PC-9 (cell line): ENCODE results near the gene AMACR. TPM values are rescaled to one million over a fixed set of nuclear protein-coding genes. Genes with fewer than 3 reads are reported as not detected.
"Not testable (repeated sequence)": the region's sequence is repeated elsewhere in the genome, so short reads cannot be mapped to it uniquely, and the experiment has no call there.

ENCODE experiments used
- BruUV-seq: library from RNA; stranded (reverse); fragments of 400-500 nt; replicated peaks from 2 replicates; lab custom pipeline; 2021; lab: Mats Ljungman, UMichigan
- CTCF ChIA-PET: fragments of 300-600 bp; sonication (Branson Sonifier 250); formaldehyde crosslinking; loops from one replicate; lab custom pipeline; 2022; ENCODE audit warnings: antibody characterized with exemption; lab: Charles Lee
- POLR2A ChIA-PET: fragments of 300-600 bp; sonication (Branson Sonifier 250); formaldehyde crosslinking; loops from one replicate; lab custom pipeline; 2022; ENCODE audit warnings: antibody characterized with exemption; ENCODE audit not compliant: unreplicated experiment; lab: Charles Lee
- DNase-seq, 2 experiments: peaks; one replicate each; pipeline versions ENCODE4 v3.0.0 to v3.0.0-alpha.2; 2015 to 2022; ENCODE audit warnings: mixed read lengths in 1 of 2
- H2AFZ ChIP-seq: fragments of 200-600 bp; sonication (generic); 2 replicates; pipeline ENCODE4 v1.8.1; 2017; ENCODE audit warnings: antibody characterized with exemption
- H3F3A ChIP-seq: fragments of 200-600 bp; sonication (generic); 2 replicates; pipeline ENCODE4 v1.8.1; 2017; ENCODE audit warnings: antibody characterized with exemption, mild to moderate bottlenecking, low read depth; ENCODE audit not compliant: insufficient read depth
- H3K27ac ChIP-seq: fragments of 200-600 bp; sonication (generic); 2 replicates; pipeline ENCODE4 v1.6.1; 2016; ENCODE audit warnings: mixed run types
- H3K27me3 ChIP-seq: fragments of 200-600 bp; sonication (generic); 2 replicates; pipeline ENCODE4 v1.6.1; 2016; ENCODE audit warnings: low read depth, mixed run types; ENCODE audit not compliant: insufficient read depth
- H3K36me3 ChIP-seq: fragments of 200-600 bp; sonication (generic); 2 replicates; pipeline ENCODE4 v1.6.1; 2016; ENCODE audit warnings: low read depth, mixed run types
- H3K4me1 ChIP-seq: fragments of 200-600 bp; sonication (generic); replicated peaks from 2 replicates; pipeline ENCODE4 v1.6.1; 2016; ENCODE audit warnings: mixed run types; ENCODE audit not compliant: insufficient read depth
- H3K4me2 ChIP-seq: fragments of 200-600 bp; sonication (generic); 2 replicates; pipeline ENCODE4 v1.6.1; 2017; ENCODE audit warnings: mixed run types
- H3K4me3 ChIP-seq: fragments of 200-600 bp; sonication (generic); 2 replicates; pipeline ENCODE4 v1.6.1; 2016; ENCODE audit warnings: mixed run types
- H3K79me2 ChIP-seq: fragments of 200-600 bp; sonication (generic); 2 replicates; pipeline ENCODE4 v1.6.1; 2017; ENCODE audit warnings: low read depth, mixed run types
- H3K9me2 ChIP-seq: fragments of 200-600 bp; sonication (generic); 2 replicates; pipeline ENCODE4 v1.8.1; 2017; ENCODE audit warnings: mild to moderate bottlenecking; ENCODE audit not compliant: insufficient read depth
- H3K9me3 ChIP-seq: fragments of 200-600 bp; sonication (generic); 2 replicates; pipeline ENCODE4 v1.8.1; 2016; ENCODE audit warnings: low read depth; ENCODE audit not compliant: insufficient read depth
- H4K20me1 ChIP-seq: fragments of 200-600 bp; sonication (generic); 2 replicates; pipeline ENCODE4 v1.8.1; 2017; ENCODE audit not compliant: insufficient read depth
- EZH2 ChIP-seq: fragments of 200-600 bp; sonication (generic); IDR thresholded peaks from 2 replicates; pipeline ENCODE4 v1.8.0; 2017; ENCODE audit warnings: antibody characterized with exemption, low read depth
- intact Hi-C: fragments of 100-400 bp; cut with micrococcal nuclease; formaldehyde crosslinking; loops from one replicate; pipeline ENCODE4 v1.10.0; 2022; ENCODE audit not compliant: unreplicated experiment
- total RNA-seq: library from RNA; stranded (reverse); gene quantifications from 2 replicates; pipeline ENCODE4 v1.2.3, GENCODE V29; 2021
- TF ChIP-seq, protein P1 (sequence below): fragments of 200-600 bp; sonication (generic); conservative IDR thresholded peaks from 2 replicates; pipeline ENCODE4 v1.6.1; 2017; ENCODE audit warnings: mixed run types, antibody characterized with exemption, mild to moderate bottlenecking, moderate library complexity

AMACR gene
- total RNA-seq, 1 experiment from 2014 or later: 31.2 TPM

DNA sequence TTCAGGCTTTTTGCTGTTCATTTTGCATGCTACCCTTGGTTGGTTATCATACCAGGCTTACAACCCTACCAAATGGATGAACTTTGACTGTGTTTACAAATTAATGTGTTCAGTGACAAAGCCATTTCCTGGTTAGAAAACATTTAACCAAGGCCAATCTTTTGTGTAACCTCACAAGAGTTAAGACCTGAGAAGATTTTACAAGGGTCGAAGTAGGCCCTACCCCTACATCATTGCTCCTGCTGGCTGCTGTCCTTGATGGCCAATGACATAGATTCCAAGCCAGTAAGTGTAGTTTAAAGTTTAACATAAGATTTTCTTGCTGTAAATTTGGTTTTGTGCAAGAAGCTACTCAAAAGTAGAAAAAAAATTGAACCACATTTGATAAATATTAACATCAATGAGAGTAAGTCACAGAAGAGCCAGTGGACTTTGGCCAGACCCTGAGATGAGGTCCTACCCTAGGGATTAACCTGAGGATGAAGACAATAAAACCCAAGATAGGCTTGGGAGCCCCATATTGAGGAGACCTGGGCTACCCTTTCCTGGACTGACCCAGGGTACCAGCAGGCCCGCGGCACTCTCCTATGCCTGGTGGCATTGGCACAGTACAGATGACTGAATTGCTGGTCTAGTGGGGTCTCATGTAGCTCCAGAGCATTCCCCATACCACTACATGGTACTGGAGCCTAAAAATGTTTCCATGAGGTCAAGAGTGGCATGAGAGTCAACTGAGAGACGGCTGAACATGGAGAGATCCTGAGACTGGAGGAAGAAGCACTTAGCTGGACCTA, 26.9 kb upstream of the AMACR start:
- Histone ChIP-seq H3K79me2 (no peaks in the 10 kb centered on the region), H3K9me3 (no peaks in the 10 kb centered on the region), H3K27me3 (no peaks in the 10 kb centered on the region), H2AFZ (no peak overlapping the region), H3K36me3 (no peaks in the 10 kb centered on the region), H3F3A (no peaks in the 10 kb centered on the region), H4K20me1 (no peaks in the 10 kb centered on the region), H3K4me1 (no peaks in the 10 kb centered on the region), H3K27ac (no peak overlapping the region), H3K9me2 (no peaks in the 10 kb centered on the region), H3K4me2 (no peak overlapping the region), H3K4me3 (no peak overlapping the region)
- ChIA-PET CTCF (no interaction called here), POLR2A (no interaction called here)
- BruUV-seq: no TSS peak
- intact Hi-C loops: no loop called here
- DNase-seq: no peak
- no peak for TF ChIP-seq EZH2
- TF ChIP-seq, protein P1, sequence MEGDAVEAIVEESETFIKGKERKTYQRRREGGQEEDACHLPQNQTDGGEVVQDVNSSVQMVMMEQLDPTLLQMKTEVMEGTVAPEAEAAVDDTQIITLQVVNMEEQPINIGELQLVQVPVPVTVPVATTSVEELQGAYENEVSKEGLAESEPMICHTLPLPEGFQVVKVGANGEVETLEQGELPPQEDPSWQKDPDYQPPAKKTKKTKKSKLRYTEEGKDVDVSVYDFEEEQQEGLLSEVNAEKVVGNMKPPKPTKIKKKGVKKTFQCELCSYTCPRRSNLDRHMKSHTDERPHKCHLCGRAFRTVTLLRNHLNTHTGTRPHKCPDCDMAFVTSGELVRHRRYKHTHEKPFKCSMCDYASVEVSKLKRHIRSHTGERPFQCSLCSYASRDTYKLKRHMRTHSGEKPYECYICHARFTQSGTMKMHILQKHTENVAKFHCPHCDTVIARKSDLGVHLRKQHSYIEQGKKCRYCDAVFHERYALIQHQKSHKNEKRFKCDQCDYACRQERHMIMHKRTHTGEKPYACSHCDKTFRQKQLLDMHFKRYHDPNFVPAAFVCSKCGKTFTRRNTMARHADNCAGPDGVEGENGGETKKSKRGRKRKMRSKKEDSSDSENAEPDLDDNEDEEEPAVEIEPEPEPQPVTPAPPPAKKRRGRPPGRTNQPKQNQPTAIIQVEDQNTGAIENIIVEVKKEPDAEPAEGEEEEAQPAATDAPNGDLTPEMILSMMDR: no peak

GRCh38 chr5:34031966-34032365, 24.1 kb upstream of the AMACR start:
- H3K79me2 ChIP-seq: no peaks in the 10 kb centered on the region
- H3K4me3 ChIP-seq: no peak overlapping the region
- H2AFZ ChIP-seq: no peak overlapping the region
- no peaks in the 10 kb centered on the region for H3K9me3 ChIP-seq
- H3K4me1 ChIP-seq: no peaks in the 10 kb centered on the region
- H4K20me1 ChIP-seq: no peaks in the 10 kb centered on the region
- BruUV-seq: no TSS peak
- CTCF ChIA-PET: no interaction called here
- H3K27me3 ChIP-seq: no peaks in the 10 kb centered on the region
- no peak overlapping the region for H3K27ac ChIP-seq
- no peak for DNase-seq
- POLR2A ChIA-PET: no interaction called here
- no peaks in the 10 kb centered on the region for H3F3A ChIP-seq
- no peaks in the 10 kb centered on the region for H3K9me2 ChIP-seq
- TF ChIP-seq, protein P1: no peak
- TF ChIP-seq EZH2: no peak
- intact Hi-C loops: no loop called here
- H3K36me3 ChIP-seq: no peaks in the 10 kb centered on the region
- no peak overlapping the region for H3K4me2 ChIP-seq

DNA sequence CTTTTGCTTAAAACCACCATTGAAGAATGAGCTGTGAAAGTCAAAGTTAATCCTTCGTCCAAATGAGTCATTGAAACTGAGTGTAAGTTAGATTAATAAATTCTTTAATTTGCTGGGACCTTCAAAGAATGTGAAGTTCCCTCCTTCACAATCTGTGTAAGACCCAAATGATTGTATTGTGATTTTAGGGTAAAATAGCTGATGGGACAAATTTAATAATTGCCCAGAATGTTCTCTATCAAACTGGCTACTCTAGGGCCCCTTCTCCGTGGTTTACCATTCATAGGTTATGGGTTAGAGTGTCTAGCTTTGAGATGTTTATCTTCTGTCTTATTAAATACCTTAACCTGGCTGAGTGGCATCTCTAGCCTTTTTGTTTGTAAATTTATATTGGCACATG, 23.3 kb upstream of the AMACR start:
- no peaks in the 10 kb centered on the region for H3K4me1 ChIP-seq
- H3K27me3 ChIP-seq: no peaks in the 10 kb centered on the region
- H3K9me3 ChIP-seq: no peaks in the 10 kb centered on the region
- intact Hi-C loops: no loop called here
- H2AFZ ChIP-seq: no peak overlapping the region
- CTCF ChIA-PET: no interaction called here
- H3K27ac ChIP-seq: no peak overlapping the region
- BruUV-seq: no TSS peak
- no peaks in the 10 kb centered on the region for H3F3A ChIP-seq
- H3K79me2 ChIP-seq: no peaks in the 10 kb centered on the region
- H3K9me2 ChIP-seq: no peaks in the 10 kb centered on the region
- DNase-seq: no peak
- no peak overlapping the region for H3K4me3 ChIP-seq
- H3K4me2 ChIP-seq: no peak overlapping the region
- POLR2A ChIA-PET: no interaction called here
- H4K20me1 ChIP-seq: no peaks in the 10 kb centered on the region
- no peaks in the 10 kb centered on the region for H3K36me3 ChIP-seq
- no peak for TF ChIP-seq EZH2
- TF ChIP-seq, protein P1: no peak

DNA sequence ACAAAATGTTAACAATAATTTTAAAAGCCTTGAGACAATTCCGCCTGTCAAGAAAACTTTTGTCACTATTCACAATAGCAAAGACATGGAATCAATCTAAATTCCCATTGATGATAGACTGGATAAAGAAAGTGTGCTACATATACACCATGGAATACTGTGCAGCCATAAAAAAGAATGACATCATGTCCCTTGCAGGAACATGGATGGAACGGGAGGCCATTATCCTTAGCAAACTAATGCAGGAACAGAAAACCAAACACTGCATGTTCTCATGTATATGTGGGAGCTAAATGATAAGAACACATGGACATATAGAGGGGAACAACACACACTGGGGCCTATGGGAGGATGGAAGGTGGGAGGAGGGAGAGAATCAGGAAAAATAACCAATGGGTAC, 22.7 kb upstream of the AMACR start:
- H3K4me3 ChIP-seq, H3K79me2 ChIP-seq, H3K9me3 ChIP-seq, H3K27me3 ChIP-seq, H3K36me3 ChIP-seq, H4K20me1 ChIP-seq, H3K27ac ChIP-seq, H3K4me1 ChIP-seq, CTCF ChIA-PET, H2AFZ ChIP-seq, intact Hi-C loops, H3K4me2 ChIP-seq, H3K9me2 ChIP-seq, BruUV-seq, H3F3A ChIP-seq, DNase-seq: not testable (repeated sequence)
- POLR2A ChIA-PET: interaction anchor here (0.7 kb wide), 1 partner anchor 1101 kb away, joined by 6 read pairs; no protein-coding TSS in a partner anchor
